Endothelial cell of umbilical vein (primary cell): ENCODE results near the gene PCDH20. TPM values are rescaled to one million over a fixed set of nuclear protein-coding genes. Genes with fewer than 3 reads are reported as not detected.

ENCODE experiments used
- BruUV-seq: library from RNA; stranded (reverse); fragments of 400-500 nt; replicated peaks from 2 replicates; lab custom pipeline; 2021; lab: Mats Ljungman, UMichigan
- CTCF ChIA-PET: fragments of 300-600, 350-600 bp; sonication (Branson Sonifier 250); formaldehyde crosslinking; loops from one replicate; lab custom pipeline; 2021; ENCODE audit warnings: antibody characterized with exemption, inconsistent platforms; lab: Charles Lee
- POLR2A ChIA-PET: fragments of 300-600, 350-600 bp; sonication (Branson Sonifier 250); formaldehyde crosslinking; loops from one replicate; lab custom pipeline; 2021; ENCODE audit warnings: antibody characterized with exemption, inconsistent platforms; lab: Charles Lee
- DNase-seq: peaks from one replicate; pipeline ENCODE4 v3.0.0-alpha.2; 2011; ENCODE audit warnings: low read depth, low spot score
- FAIRE-seq: peaks from 2 replicates; lab custom pipeline; 2011; peaks lifted over from hg19 to GRCh38; lab: Jason Lieb, UNC
- H2AFZ ChIP-seq: 2 replicates; pipeline ENCODE4 v1.6.0; 2012; ENCODE audit warnings: low read depth, low read length, control low read depth, inconsistent platforms
- H3K27ac ChIP-seq: 2 replicates; pipeline ENCODE4 v1.5.1; 2011; ENCODE audit warnings: low read depth, mild to moderate bottlenecking, control low read depth, low read length, moderate library complexity; ENCODE audit not compliant: insufficient read depth
- H3K27me3 ChIP-seq, 2 experiments: 2 replicates each; pipeline versions ENCODE4 v1.6.0 to v1.6.1; 2011; ENCODE audit warnings: low read length in 2 of 2, mixed read lengths in 1 of 2; ENCODE audit not compliant: control insufficient read depth in 2 of 2, insufficient read depth in 2 of 2
- H3K36me3 ChIP-seq, 2 experiments: 2 replicates in 1 of 2; 3 replicates in 1 of 2; pipeline ENCODE4 v1.5.1; 2011; ENCODE audit warnings: low read length in 2 of 2, mild to moderate bottlenecking in 1 of 2, moderate library complexity in 1 of 2; ENCODE audit not compliant: control insufficient read depth in 2 of 2, insufficient read depth in 2 of 2; ENCODE audit errors: extremely low read depth in 1 of 2
- H3K4me1 ChIP-seq: 3 replicates; pipeline ENCODE4 v1.5.1; 2011; ENCODE audit warnings: mild to moderate bottlenecking, low read length; ENCODE audit not compliant: control insufficient read depth, insufficient read depth; ENCODE audit errors: extremely low read depth
- H3K4me2 ChIP-seq: 2 replicates; pipeline ENCODE4 v1.6.1; 2011; ENCODE audit warnings: low read length, control low read depth, mixed read lengths; ENCODE audit not compliant: insufficient read depth
- H3K4me3 ChIP-seq, 3 experiments: fragments of 200-600 bp in 1 of 3; sonication (generic), shearing (Covaris generic) in 1 of 3; replicated peaks in 1 of 3; 2 replicates each; pipeline ENCODE4 v1.5.1; 2011 to 2016; ENCODE audit warnings: control low read depth in 3 of 3, low read length in 3 of 3, mild to moderate bottlenecking in 2 of 3, inconsistent platforms in 1 of 3, low read depth in 1 of 3, moderate library complexity in 1 of 3; ENCODE audit not compliant: insufficient read depth in 1 of 3
- H3K79me2 ChIP-seq: 2 replicates; pipeline ENCODE4 v1.6.0; 2012; ENCODE audit warnings: low read length, inconsistent platforms; ENCODE audit not compliant: control insufficient read depth, insufficient read depth
- H3K9ac ChIP-seq: replicated peaks from 2 replicates; pipeline ENCODE3; 2011; ENCODE audit warnings: low read length, control low read depth; ENCODE audit not compliant: insufficient read depth; ENCODE audit errors: extremely low read depth
- H3K9me1 ChIP-seq: replicated peaks from 3 replicates; pipeline ENCODE4 v1.6.0; 2011; ENCODE audit warnings: mild to moderate bottlenecking, low read length; ENCODE audit not compliant: control insufficient read depth, insufficient read depth; ENCODE audit errors: extremely low read depth
- H3K9me3 ChIP-seq: replicated peaks from 2 replicates; pipeline ENCODE4 v1.5.1; 2012; ENCODE audit warnings: low read length, inconsistent platforms; ENCODE audit not compliant: control insufficient read depth, insufficient read depth
- H4K20me1 ChIP-seq: replicated peaks from 2 replicates; pipeline ENCODE3; 2011; ENCODE audit warnings: mild to moderate bottlenecking, low read length; ENCODE audit not compliant: control insufficient read depth, insufficient read depth; ENCODE audit errors: extremely low read depth
- EZH2 ChIP-seq: IDR thresholded peaks from 2 replicates; pipeline ENCODE4 v1.6.1; 2012; ENCODE audit warnings: borderline replicate concordance, low read depth, mild to moderate bottlenecking, moderate library complexity, low read length, inconsistent platforms; ENCODE audit not compliant: severe bottlenecking
- FOS ChIP-seq: IDR thresholded peaks from 2 replicates; pipeline ENCODE4 v1.6.1; 2011; ENCODE audit warnings: mild to moderate bottlenecking, low read length, moderate library complexity, borderline replicate concordance; ENCODE audit not compliant: insufficient read depth
- GATA2 ChIP-seq: IDR thresholded peaks from 2 replicates; pipeline ENCODE4 v1.7.0; 2011; ENCODE audit warnings: low read depth, mild to moderate bottlenecking, moderate library complexity, mixed read lengths, low read length; ENCODE audit not compliant: insufficient read length, insufficient read depth
- JUN ChIP-seq: IDR thresholded peaks from 2 replicates; pipeline ENCODE4 v1.6.1; 2011; ENCODE audit warnings: borderline replicate concordance, low read depth; ENCODE audit not compliant: insufficient read length, insufficient read depth
- MYC ChIP-seq: IDR thresholded peaks from one replicate; pipeline ENCODE4 v1.6.1; 2011; ENCODE audit warnings: mild to moderate bottlenecking, low read depth, low read length
- POLR2A ChIP-seq: IDR thresholded peaks from 2 replicates; pipeline ENCODE4 v1.6.1; 2012; ENCODE audit warnings: low read depth, mild to moderate bottlenecking, control low read depth, low read length
- POLR2AphosphoS5 ChIP-seq: IDR thresholded peaks from 2 replicates; pipeline ENCODE4 v1.6.1; 2012; ENCODE audit warnings: low read depth, mild to moderate bottlenecking, control low read depth, low read length, moderate library complexity; ENCODE audit not compliant: insufficient read depth
- dilution Hi-C: fragments of 300-500 bp; cut with MboI; formaldehyde crosslinking; loops from one replicate; pipeline ENCODE4 v1.15.0; 2019; ENCODE audit warnings: low sequenced_read_pairs; ENCODE audit not compliant: extremely low pct_ligation_motif_present
- intact Hi-C: fragments of 100-400 bp; cut with micrococcal nuclease; formaldehyde crosslinking; loops from one replicate; pipeline ENCODE4 v1.10.0; 2022
- polyA plus RNA-seq, 4 experiments: library from polyadenylated mRNA; depleted of rRNA in 3 of 4; stranded (reverse) in 3 of 4; unstranded in 1 of 4; fragments of >200 nt; gene quantifications; 2 replicates each; pipeline versions ENCODE4 v1.2.1 to v1.2.3, GENCODE V29; 2011 to 2012; ENCODE audit warnings: missing spikeins in 1 of 4
- total RNA-seq: library from RNA; stranded (reverse); gene quantifications from 2 replicates; pipeline ENCODE4 v1.2.3, GENCODE V29; 2021
- TF ChIP-seq, protein P1 (sequence below), 2 donors: IDR thresholded peaks; 1 replicate in 1 of 2; 2 replicates in 1 of 2; pipeline ENCODE4 v1.5.1; 2011; ENCODE audit warnings: low read length in 2 of 2, mild to moderate bottlenecking in 2 of 2, moderate library complexity in 2 of 2, control low read depth in 1 of 2, inconsistent platforms in 1 of 2, low read depth in 1 of 2; ENCODE audit not compliant: insufficient read depth in 1 of 2; ENCODE audit errors: extremely low read depth in 1 of 2
- TF ChIP-seq, protein P2 (sequence below): IDR thresholded peaks from 2 replicates; pipeline ENCODE4 v1.6.1; 2011; ENCODE audit not compliant: insufficient read depth, insufficient read length

PCDH20 gene
- total and polyA plus RNA-seq, 2 donors (not counting 3 experiments of a cell fraction or from before 2014, with no cell fraction given) = 0.01 TPM; not detected in 1

DNA sequence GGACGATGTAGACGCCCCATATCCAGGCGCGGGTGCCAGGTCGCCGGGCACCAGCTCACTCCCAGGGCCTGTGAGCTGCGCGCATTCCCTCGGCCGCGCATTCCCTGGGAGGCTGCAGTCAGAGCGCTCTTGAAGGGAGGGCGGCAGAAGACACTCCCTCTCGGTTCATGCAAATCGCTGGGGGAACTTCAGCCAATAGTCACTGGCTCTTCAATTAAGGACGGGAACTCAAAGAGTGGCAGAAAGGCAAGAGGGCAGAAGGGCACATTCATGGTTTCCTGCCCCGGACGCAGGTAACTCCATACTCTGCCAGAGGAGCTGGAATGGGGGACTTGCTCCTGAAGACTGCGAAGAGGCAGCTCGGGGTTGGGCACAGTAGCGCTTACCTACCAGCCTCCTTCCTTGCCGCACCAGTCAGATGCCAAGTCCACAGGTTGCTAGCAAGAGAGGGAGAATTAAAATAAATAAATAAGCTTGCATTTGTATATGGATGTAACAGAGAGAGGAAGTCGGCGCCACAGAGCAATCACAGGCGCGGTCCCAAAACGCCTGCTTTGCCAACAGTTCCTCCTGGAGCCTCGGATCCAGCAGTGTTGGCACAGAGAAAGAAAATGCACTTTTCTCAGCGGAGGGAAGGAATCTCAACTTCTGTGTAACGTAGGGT, 459 bp downstream of the PCDH20 start:
- intact Hi-C loops (loop anchor here (10.0 kb wide), 1 partner anchor 970 kb away; no protein-coding TSS in a partner anchor), dilution Hi-C loops (no loop called here)
- H3K9ac ChIP-seq = no peak overlapping the region
- DNase-seq (peak; percentile 4), FAIRE-seq (no peak)
- peaks cover 27 to 32% of the 10 kb centered on the region in 2 experiments for H3K27me3 ChIP-seq
- TF ChIP-seq MYC (no peak), POLR2A (no peak), GATA2 (no peak), POLR2AphosphoS5 (no peak), EZH2 (no peak), JUN (no peak), FOS (no peak)
- TF ChIP-seq, protein P1, sequence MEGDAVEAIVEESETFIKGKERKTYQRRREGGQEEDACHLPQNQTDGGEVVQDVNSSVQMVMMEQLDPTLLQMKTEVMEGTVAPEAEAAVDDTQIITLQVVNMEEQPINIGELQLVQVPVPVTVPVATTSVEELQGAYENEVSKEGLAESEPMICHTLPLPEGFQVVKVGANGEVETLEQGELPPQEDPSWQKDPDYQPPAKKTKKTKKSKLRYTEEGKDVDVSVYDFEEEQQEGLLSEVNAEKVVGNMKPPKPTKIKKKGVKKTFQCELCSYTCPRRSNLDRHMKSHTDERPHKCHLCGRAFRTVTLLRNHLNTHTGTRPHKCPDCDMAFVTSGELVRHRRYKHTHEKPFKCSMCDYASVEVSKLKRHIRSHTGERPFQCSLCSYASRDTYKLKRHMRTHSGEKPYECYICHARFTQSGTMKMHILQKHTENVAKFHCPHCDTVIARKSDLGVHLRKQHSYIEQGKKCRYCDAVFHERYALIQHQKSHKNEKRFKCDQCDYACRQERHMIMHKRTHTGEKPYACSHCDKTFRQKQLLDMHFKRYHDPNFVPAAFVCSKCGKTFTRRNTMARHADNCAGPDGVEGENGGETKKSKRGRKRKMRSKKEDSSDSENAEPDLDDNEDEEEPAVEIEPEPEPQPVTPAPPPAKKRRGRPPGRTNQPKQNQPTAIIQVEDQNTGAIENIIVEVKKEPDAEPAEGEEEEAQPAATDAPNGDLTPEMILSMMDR (IDR thresholded peaks at IDR 0.05; ENCODE audit: extremely low read depth in 1 of 2, insufficient read depth in 1 of 2, low read depth in 1 of 2, low read length in 2 of 2) = no peak
- TF ChIP-seq, protein P2, sequence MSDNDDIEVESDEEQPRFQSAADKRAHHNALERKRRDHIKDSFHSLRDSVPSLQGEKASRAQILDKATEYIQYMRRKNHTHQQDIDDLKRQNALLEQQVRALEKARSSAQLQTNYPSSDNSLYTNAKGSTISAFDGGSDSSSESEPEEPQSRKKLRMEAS = no peak
- no TSS peak for BruUV-seq
- no peaks in the 10 kb centered on the region for H3K9me3 ChIP-seq
- H3K4me3 ChIP-seq = no peak overlapping the region
- H3K27ac ChIP-seq = no peak overlapping the region
- ChIA-PET POLR2A (no interaction called here), CTCF (no interaction called here)
- H3K9me1 ChIP-seq = no peaks in the 10 kb centered on the region
- H3K79me2 ChIP-seq = no peaks in the 10 kb centered on the region
- no peaks in the 10 kb centered on the region for H3K36me3 ChIP-seq
- H3K4me2 ChIP-seq = peak overlapping the region; percentile 53
- no peaks in the 10 kb centered on the region for H3K4me1 ChIP-seq
- no peaks in the 10 kb centered on the region for H4K20me1 ChIP-seq
- no peak overlapping the region for H2AFZ ChIP-seq
